GM19324 (cell line): ENCODE measurements around the gene WFS1.

Source experiments
- ATAC-seq: cut with Tn5 transposase; IDR thresholded peaks from one replicate; pipeline ENCODE4 v1.9.1; 2021; ENCODE audit warnings: mild to moderate bottlenecking, moderate library complexity; ENCODE audit not compliant: unreplicated experiment, low FRiP score

Gene WFS1

DNA sequence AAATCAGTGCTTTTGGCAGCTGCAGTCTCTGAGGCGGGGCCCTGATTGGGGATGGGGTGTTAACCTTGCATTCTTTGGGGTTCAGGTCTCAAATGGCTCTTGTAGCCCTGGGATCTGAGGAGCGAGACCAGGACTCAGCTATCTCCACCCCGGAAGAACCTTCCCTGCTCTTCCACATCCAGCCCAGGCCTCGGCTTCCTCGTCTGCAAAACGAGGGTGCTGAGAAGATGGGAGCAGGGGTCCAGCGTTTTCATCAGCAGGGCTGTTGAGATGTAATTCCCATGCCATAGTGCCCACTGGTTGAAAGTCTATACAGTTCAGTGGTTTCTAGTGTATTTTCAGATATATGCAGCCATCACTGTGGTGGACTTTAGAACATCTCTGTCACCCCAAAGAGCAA is 34.6 kb upstream of the WFS1 start:
- ATAC-seq: no peak

DNA sequence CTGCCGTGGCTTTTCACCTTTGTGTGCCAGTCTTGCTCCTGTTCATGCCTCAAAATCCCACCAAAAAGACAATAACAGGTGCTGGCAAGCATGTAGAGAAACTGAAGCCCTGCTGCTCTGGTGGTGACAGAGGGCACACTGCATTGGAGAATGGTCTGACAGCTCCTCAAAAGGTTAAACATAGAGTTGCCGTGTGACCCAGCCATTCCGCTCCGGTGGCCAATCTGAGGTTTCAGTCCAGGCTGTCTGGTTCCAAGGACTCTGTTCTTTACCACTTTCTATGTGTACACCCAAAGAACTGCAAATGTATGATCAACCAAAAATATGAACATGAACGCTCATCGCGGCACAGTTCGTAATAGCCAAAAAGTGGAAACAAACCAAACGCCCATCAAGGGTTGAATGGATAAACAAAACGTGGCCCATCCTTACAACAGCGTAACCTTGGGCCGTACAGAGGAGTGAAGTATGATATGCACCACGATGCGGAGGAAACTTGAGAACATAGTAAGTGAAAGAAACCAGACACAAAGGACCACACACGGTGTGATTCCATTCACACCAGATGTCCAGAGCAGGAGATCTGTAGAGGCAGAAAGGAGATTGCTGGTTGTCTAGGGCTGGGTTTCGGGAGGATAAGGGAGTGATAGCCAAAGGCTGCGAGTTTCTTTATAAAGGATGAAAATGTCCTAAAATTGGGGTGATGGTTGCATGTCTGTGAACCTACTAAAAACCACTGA is 33.6 kb upstream of the WFS1 start:
- ATAC-seq: no peak

DNA sequence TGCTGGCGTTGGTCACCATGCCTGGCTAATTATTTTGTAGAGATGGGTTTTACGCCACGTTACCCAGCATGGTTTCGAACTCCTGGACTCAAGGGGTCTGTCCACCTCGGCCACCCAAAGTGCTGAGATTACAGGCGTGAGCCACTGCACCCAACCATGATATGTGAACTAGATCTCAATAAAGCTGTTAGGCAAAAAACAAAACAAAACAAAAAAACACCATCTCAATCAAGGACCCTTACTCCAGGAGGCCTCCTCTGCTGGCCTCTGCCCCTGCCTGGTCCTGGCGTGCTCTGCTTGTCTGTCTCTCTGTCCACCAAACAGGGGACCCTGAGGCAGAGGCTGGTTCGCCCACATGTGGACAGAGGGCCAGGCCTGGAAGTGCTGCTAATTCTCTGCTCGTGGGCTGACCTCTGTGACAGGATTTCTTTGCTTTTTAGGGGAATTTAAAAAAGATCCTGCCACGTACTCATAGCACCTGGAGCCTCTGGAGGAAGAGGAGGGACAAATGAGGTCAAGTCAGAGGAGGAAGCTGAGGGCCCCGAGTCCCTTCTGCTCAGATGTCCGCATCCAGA is 32.7 kb upstream of the WFS1 start:
- ATAC-seq: no peak

DNA sequence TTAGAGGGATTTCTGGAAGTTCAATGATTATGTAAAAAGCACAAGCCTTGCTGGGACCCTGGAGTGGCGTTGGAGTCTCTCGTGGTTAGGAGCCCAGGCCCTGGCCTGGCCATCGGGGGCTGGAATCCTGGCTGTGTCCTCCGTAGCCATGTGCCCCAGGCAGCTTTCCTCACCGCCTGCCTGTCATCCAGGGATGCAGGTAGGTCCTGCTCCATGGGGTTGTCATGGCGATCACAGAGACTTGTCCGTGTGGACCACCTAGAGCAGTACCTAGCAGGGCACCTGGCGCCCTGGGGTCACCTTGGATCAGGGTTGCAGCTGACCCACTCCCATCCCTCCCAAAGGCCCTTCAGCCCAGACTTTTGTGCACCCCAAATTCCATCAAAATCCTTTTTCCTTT is 30.2 kb upstream of the WFS1 start:
- no peak for ATAC-seq

DNA sequence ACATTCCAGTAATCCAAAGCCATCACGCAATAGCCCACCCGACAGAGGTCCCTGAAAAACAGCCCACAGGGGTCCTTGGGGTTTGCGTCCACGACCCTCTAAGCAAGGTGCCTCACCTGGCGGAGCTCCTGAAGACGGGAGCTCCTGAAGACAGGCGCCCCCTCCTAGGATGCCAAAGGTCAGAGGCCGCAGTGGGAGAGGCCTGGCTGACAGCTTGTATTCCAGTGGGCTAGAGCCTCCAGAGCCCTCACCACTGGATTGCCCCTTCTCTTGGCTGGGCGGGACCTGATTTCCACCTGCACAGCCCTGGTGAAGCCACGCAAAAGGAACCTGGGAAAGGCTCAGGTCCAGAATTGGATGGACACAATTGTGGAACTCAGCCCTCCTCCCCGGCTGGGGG is 29.7 kb upstream of the WFS1 start:
- ATAC-seq: no peak

DNA sequence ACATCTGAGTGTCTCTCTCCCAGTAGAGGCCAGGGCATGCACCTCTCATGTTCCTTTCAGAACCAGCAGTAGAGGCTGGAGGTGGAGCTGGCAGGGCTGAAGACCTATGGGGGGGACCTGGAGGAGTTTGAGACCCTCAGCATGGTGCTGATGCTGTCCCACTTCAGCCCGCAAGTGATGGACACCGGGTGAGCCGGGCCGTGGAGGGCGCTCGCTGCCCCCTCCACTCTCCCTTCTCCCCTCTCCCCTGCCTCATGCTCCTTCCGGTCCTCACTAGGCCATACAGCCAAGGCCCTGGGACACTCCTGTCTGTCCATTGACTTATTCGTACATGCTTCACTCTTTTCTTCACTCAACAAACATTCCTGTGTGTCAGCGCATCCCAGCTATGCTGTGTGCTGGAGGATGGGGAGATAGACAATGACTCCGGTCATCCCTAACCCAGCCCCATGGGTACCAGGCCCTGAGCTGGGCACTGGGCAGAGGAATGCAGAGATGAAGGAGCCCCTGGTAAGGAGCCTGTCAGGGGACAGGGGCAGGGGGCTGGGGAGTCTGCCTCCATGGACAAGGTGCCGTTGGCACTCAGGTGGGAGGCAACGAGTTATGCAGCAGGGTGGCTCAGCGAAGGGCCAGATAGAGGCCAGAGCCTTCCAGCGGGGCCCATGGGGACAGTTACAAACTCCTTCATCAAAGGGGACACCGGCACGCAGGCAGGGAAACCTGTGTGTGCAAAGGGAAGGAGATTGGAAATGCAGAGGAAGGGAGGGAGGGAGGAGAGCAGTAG is 28.4 kb upstream of the WFS1 start:
- no peak for ATAC-seq

DNA sequence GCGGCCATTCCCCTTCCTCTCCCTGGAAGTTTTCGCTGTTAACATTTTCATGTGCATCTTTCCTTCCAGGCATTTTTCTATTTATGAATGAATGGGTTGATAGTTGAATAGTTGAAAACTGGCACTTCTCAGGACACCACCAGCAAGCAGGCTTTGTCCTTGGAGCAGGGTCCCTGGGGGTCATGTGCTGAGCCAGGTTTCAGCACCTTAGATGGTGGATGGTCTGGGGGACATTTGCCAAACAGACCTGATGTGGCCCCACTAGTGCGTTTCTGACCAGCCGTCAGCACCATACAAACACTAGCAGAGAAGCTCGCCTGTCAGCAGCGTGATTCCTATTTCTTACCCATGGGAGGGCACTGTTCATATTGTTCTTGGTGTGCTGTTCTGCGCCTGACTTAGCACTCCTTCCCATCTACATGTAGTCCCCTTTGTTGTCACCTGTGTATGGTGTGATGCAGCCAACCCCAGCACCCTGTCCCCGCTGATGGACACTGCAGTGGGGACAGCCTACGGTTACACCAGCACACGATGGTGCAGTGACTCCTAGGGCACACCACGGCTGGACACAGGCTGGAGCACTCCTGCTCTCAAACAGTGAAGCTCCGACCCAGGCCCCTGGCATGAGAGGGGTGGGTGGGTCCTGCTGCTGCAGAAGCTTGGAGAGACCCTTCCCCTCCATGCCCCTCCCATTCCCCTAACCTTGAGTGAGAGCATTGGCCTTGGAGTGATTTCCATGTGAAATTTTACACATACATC is 27.2 kb upstream of the WFS1 start:
- no peak for ATAC-seq

DNA sequence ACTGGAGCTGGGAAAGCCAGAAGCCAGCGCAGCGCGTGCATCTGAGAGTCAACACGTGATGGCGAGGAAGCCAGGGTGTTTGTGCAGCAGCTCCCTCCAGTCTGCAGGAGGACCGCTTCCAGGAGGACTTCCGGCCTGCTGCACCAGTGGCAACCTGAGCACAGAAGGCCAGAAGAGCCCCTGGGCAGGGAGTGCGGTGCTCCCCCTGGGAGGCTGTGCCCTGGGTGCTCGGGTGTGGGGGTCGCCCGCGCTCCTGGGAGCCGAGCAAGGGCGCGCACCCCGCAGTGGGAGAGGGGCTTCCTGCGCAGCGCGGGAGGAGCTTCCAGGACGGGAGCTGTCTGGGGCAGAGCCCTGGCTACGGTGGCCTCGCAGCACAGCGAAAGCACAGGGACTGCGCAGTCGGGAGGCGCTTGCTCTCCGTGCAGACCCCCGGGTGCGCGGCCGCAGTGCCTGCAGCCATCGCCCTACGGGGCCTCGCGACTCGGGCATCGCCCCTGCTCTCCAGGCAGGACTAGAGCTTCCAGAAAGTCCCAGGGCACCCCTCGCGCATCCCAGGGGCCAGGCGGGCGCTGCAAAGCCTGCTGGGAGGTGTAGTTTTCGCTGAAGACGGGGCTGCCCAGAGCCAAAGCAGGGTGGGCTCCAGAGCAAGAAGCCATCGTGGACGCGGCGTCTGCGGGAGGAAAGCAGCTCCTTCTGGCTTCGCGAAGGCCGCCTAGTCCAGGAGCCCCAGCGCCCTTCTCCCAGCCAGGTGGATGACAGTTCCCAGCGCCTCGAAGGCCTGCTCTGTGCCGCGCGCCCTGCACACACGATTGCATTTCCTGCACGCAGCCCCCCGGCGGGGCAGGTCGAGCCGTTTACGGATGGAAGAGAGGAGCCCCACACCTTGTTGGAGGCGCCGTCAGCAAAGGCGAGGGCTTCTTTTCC is 24.1 kb upstream of the WFS1 start:
- no peak for ATAC-seq

DNA sequence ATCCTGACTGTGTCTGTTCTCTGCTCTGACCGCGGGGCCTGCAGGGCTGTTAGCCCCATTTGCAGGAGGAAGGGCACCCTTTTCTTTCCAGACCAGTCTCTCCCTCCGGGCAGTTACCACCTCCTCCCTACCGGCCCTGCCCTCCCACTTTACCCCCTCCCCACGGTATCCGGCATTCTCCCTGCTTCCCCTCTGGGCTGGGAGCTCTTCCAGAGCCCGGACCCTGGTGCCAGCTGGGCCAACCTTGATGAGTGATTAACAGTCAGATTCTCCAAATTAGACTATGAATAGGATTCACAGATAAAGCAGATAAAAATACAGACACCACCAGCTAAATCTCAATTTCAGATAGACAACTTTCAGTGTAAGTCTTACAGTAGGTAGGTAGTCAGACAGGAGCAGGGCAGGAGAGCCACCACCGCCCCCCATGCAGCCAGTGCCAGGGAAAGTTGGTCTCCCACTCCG is 23.4 kb upstream of the WFS1 start:
- no peak for ATAC-seq

DNA sequence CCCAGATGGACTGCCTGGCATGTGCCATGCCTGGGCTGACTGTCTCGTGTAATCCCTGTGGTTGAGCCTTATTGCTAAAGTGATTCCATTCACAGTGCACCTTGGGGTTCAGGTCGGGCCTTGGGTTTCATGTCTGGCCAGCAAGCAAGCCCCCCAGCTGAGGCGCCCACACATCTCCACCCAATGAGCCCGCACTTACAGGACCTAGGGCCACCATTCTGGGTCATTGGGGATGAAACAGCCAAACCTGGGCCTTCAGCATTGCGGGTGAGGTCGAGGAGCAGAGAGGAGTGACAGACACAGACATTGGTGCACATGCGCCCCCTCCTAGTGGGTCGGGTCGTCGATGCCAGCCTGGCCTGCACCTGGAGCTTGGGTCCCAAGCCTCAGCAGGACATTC is 21.3 kb upstream of the WFS1 start:
- ATAC-seq: no peak

DNA sequence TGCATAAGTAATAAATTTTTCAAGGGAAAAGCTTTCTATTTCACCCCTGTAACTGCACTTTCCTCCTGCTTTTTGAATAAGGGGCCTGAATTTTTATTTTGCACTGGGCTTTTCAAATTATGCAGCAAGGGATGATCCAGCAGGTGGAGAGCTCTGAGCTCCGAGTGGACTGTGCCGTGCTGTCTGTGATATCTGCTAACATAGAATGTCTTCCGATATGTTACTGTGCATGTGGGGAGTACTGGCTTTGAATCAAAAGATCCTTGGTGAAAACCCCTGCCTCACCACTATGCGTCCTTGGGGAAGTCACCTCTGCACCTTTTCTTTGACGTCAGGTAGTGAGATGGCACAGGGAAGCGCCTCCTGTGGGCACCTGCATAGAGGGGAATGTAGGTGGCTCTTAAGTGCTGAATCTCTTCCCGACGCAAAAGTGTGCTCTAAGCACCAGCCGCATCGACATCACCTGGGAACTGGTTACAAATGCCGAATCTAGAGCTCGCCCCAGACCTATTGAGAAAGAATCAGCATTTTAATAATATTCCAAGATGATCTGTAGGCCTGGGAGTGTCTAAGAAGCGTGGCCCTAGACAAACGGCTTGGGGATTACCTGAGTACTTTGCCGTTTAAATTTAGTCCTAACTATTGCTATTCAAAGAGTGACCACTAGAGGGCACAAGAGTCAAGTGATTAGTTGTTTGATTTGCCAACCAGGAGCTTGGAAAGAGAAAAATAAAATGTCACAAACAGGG is 19.2 kb upstream of the WFS1 start:
- ATAC-seq: no peak

DNA sequence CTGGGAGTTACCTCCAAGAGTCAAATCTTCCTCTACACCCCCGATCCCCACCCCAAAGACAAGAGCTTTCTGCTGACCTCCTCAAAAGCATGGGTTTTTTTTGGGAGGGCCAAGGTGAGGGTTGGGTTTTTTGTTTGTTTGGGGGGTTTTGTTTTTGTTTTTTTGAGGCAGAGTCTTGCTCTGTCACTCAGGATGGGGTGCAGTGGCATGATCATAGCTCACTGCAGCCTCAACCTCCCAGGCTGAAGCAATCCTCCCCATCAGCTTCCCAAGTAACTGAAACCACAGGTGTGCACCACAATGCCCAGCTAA is 18.7 kb upstream of the WFS1 start:
- no peak for ATAC-seq

DNA sequence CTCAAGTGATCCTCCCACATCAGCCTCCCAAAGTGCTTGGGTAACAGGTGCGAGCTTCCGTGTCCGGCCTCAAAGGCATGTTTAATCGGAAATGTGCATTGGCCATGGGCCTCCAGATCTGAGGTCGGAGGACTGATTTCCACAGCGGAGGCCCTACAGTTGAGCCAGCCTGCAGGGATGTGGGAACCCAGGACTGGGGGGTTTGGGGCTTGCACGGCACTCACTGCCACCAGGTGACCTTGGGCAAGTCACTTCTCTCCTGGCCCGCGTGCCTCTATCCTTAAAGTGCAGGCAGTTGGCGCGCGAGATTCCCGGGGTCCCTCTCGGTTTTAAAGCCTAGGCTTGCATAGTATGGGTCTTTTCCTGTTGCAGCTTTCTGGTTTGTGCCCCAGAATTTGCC is 18.3 kb upstream of the WFS1 start:
- ATAC-seq: no peak

DNA sequence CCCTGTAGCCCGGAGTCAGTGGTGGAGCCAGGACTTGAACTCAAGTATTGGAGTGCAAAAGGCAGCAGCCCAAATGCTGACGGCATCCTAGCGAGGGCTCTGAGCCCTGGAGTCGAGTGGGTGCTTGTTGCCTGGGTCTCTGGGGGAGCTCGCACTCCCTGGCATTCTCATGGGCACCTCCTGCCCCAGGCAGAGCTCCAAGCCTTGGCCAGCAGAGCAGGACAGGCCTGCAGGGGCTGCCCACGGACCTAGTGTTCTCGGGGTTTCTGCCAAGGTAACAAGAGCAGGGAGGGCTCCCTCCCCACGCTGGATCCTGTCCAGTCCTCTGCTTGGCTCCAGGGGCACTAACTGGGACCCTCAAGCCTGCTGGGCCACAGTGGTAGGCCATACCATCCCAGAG is 17.6 kb upstream of the WFS1 start:
- ATAC-seq: no peak

DNA sequence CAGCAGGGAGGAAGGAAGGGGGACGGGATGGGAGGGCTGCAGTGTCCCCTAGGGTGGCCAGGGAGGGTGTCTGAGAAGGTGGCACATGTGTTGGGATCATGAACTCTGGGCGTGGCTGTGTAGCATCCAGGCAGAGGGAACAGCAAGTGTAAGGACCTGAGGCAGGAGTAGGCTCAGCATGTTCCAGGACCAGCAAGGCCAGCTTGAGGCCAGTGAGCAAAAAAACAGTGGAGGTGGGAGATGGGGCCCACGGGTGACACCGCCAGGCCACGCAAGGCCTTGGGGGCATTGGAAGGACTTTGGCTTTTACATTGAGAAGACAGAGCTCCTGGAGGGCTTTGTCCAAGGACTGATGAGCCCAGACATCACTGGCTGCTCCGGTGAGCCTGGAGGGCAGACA is 16.5 kb upstream of the WFS1 start:
- no peak for ATAC-seq

DNA sequence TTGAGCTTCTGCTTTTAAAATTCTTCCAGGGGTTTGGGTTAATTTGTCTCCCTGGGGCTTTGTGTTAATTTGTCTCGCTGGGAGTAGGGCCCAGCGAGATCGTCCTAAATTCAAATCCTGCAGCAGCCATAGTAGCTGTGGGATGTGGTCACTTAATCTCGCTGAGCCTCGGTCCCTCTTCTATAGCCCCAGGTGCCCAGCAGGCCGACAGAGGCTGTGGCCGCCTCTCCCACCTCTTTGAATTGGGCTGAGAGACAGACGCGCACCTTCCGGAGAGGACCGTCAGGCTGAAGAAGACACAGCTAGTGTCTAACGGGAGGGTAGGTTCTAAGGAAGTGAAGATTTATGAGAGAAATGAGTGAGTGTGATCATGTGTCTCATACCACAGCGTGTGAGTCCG is 15.7 kb upstream of the WFS1 start:
- ATAC-seq: no peak

DNA sequence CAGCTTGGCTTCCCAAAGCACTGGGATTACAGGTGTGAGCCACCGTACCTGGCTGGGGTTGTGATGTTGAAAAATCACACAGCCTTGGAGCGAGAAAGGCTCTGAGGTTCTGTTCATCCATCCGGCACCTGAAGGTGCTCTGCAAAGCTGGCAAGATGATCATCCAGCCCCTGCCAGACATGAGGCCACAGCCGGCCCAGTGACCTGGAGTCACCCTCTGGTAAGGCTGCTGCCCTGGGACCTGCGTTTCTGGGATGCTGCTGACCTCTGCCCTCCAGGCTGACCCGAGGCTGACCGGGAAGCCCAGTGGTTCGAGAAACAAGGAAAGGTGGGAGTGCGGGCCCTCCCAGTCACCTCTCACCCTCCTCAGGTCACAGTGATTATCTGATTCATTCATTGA is 13.5 kb upstream of the WFS1 start:
- no peak for ATAC-seq

DNA sequence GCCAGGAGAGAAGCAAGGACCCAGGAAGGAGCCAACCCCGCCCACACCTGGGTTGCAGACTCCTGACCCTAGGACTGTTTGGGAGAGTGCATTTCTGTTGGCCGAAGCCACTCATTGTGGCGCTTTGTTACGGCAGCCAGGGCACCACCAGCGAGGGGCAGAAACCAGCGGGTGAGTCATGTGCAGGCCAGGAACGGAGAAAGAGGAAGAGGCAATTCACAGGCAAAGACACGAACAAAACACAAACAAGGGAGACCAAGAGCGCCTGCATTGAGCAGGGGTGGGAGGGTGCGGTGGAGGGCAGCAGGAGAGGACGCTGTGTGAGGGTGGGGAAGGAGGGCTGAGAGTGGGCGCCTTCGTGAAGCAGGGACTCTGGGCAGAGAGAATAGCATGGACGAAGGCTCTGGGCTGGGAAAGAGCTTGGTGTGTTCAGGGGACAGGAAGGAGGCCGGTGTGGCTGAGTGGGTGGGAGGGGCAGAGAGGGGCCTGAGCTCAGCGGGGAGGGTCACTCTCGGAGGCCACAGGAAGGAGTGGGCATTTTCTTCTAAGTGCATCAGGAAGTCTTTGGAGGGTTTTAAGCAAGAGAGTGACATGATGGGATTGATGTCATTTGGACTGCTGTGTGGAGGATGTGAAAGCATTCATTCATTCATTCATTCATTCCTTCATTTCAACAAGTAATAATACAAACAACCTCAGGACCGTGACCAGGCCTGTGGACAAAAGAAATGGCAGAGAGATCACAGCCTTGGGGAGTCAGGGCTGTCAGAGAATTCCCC is 12.2 kb upstream of the WFS1 start:
- ATAC-seq: no peak

DNA sequence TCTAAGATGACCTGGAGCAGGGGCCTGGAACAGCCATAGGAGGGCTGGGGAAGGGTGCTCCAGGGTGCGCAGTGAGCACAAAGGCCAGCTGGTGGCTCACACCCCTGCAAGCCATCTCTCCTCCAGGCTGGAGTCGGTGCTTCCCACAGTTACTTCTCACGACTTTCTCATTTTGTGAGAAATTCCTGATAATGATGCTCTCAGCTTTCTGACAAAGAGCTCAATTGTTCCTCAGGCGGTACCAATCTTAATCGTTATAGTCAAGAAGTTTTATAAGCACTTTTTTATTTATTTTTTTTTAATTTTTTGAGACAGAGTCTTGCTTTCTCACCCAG is 11.7 kb upstream of the WFS1 start:
- no peak for ATAC-seq
